K562 (cell line): ENCODE results near the gene PTPN18. TPM values are rescaled to one million over a fixed set of nuclear protein-coding genes. Genes with fewer than 3 reads are reported as not detected.

ENCODE experiments used
- ARID1B ChIP-seq: fragments of 450-650 bp; IDR thresholded peaks from 2 replicates; pipeline ENCODE4 v1.6.1; 2016; ENCODE audit warnings: antibody characterized with exemption, mild to moderate bottlenecking, inconsistent platforms
- E2F3 ChIP-seq: fragments of 250-450 bp; sonication (Bioruptor Pico); IDR thresholded peaks from 2 replicates; pipeline ENCODE4 v1.4.0; 2020; ENCODE audit warnings: mild to moderate bottlenecking
- ELF2 ChIP-seq: fragments of 250-450 bp; sonication (Bioruptor Pico); IDR thresholded peaks from 2 replicates; pipeline ENCODE4 v1.5.0; 2021; ENCODE audit warnings: mild to moderate bottlenecking
- GTF2F1 ChIP-seq: IDR thresholded peaks from 2 replicates; pipeline ENCODE4 v1.6.1; 2011; ENCODE audit warnings: low read depth, low read length, improper control_type of control experiment
- JUN ChIP-seq, 2 experiments: sonication (generic) in 1 of 2; formaldehyde crosslinking in 1 of 2; IDR thresholded peaks; 2 replicates each; pipeline versions ENCODE4 v1.6.1 to v1.8.0; 2012 to 2022; ENCODE audit warnings: borderline replicate concordance in 2 of 2, mild to moderate bottlenecking in 2 of 2, improper control_type of control experiment in 1 of 2, low read depth in 1 of 2, low read length in 1 of 2, missing genetic modification reagents in 1 of 2
- MYBL2 ChIP-seq, 2 experiments: fragments of 450-650 bp in 1 of 2; sonication (generic) in 1 of 2; formaldehyde crosslinking in 1 of 2; IDR thresholded peaks; 2 replicates each; pipeline versions ENCODE4 v1.6.1 to v1.8.1; 2017 to 2022; ENCODE audit warnings: borderline replicate concordance in 1 of 2, inconsistent platforms in 1 of 2, low read depth in 1 of 2, mild to moderate bottlenecking in 1 of 2, missing genetic modification reagents in 1 of 2, moderate library complexity in 1 of 2
- NCOR1 ChIP-seq: fragments of 450-650 bp; IDR thresholded peaks from 2 replicates; pipeline ENCODE4 v1.6.1; 2016; ENCODE audit warnings: mild to moderate bottlenecking, moderate library complexity
- PHF8 ChIP-seq: fragments of 200-600 bp; sonication (generic); IDR thresholded peaks from 2 replicates; pipeline ENCODE4 v1.6.1; 2012; ENCODE audit warnings: mixed run types, mild to moderate bottlenecking, inconsistent platforms, low read length, moderate library complexity, borderline replicate concordance
- RFX5 ChIP-seq: IDR thresholded peaks from 2 replicates; pipeline ENCODE4 v1.6.1; 2011; ENCODE audit warnings: low read depth, mild to moderate bottlenecking, improper control_type of control experiment, low read length
- SREBF1 ChIP-seq: fragments of 150-350 bp; IDR thresholded peaks from 2 replicates; pipeline ENCODE4 v1.6.1; 2014; ENCODE audit warnings: antibody characterized with exemption, low read depth, low read length, borderline replicate concordance
- TBP ChIP-seq: optimal IDR thresholded peaks from 2 replicates; pipeline ENCODE3; 2011; ENCODE audit warnings: low read depth, low read length, improper control_type of control experiment
- XRCC3 ChIP-seq: fragments of 450-650 bp; IDR thresholded peaks from 2 replicates; pipeline ENCODE4 v1.6.1; 2017; ENCODE audit warnings: mild to moderate bottlenecking, moderate library complexity
- XRCC5 ChIP-seq: fragments of 200-400 bp; formaldehyde crosslinking; IDR thresholded peaks from 2 replicates; pipeline ENCODE4 v1.6.1; 2017; ENCODE audit warnings: low read depth, mild to moderate bottlenecking, low read length
- ZNF175 ChIP-seq: fragments of 200-800 bp; sonication (Bioruptor generic); IDR thresholded peaks from 2 replicates; pipeline ENCODE4 v1.6.1; 2016; ENCODE audit warnings: low read depth, mild to moderate bottlenecking, missing genetic modification characterization, missing compliant biosample characterization
- polyA plus RNA-seq, 8 experiments: library from polyadenylated mRNA; depleted of rRNA in 4 of 8; stranded (reverse) in 5 of 8; unstranded in 3 of 8; fragments of >200 nt; fragmentation: Nextera tagmentation in 2 of 8; fragmentation: Illumina TruSeq in 1 of 8; extraction: Ambion mirVana in 2 of 8; extraction: Trizol in 1 of 8; gene quantifications; 2 replicates each; pipeline versions ENCODE4 v1.2.1 to v1.2.3, GENCODE V29; 2011 to 2014; ENCODE audit warnings: inconsistent platforms in 1 of 8, missing spikeins in 1 of 8
- total RNA-seq, 7 experiments: library from RNA; depleted of rRNA in 6 of 7; stranded (reverse); fragments of >200 nt in 6 of 7; fragmentation: Illumina TruSeq in 2 of 7; extraction: Trizol in 2 of 7; gene quantifications; 2 replicates each; pipeline versions ENCODE4 v1.2.1 to v1.2.3, GENCODE V29; 2011 to 2021; ENCODE audit warnings: low replicate concordance in 1 of 7
- TF ChIP-seq, protein P1 (sequence below): fragments of 250-450 bp; sonication (Bioruptor Pico); IDR thresholded peaks from 2 replicates; pipeline ENCODE4 v1.8.0; 2021; ENCODE audit warnings: borderline replicate concordance, mild to moderate bottlenecking, moderate library complexity; ENCODE audit not compliant: poor library complexity, severe bottlenecking
- TF ChIP-seq, protein P2 (sequence below): fragments of 450-650 bp; formaldehyde crosslinking; IDR thresholded peaks from 2 replicates; pipeline ENCODE4 v1.4.0; 2020; ENCODE audit warnings: mild to moderate bottlenecking, moderate library complexity
- TF ChIP-seq, protein P3 (sequence below), 2 experiments: fragments of 450-650 bp; IDR thresholded peaks; 2 replicates each; pipeline ENCODE4 v1.6.1; 2016
- TF ChIP-seq, protein P4 (sequence below): sonication (generic); formaldehyde crosslinking; IDR thresholded peaks from 2 replicates; pipeline ENCODE4 v1.8.1; 2023; ENCODE audit warnings: mild to moderate bottlenecking, missing genetic modification reagents
- TF ChIP-seq, protein P5 (sequence below): conservative IDR thresholded peaks from 2 replicates; pipeline ENCODE4 v1.6.1; 2011; ENCODE audit warnings: low read depth, mild to moderate bottlenecking, low read length; ENCODE audit not compliant: control insufficient read depth

The PTPN18 gene
- total and polyA plus RNA-seq, 9 of the 15 experiments (the other 6 are each of a cell fraction or from before 2014, with no cell fraction given), result 11.6 to 90.7 (median 49.6) TPM

DNA sequence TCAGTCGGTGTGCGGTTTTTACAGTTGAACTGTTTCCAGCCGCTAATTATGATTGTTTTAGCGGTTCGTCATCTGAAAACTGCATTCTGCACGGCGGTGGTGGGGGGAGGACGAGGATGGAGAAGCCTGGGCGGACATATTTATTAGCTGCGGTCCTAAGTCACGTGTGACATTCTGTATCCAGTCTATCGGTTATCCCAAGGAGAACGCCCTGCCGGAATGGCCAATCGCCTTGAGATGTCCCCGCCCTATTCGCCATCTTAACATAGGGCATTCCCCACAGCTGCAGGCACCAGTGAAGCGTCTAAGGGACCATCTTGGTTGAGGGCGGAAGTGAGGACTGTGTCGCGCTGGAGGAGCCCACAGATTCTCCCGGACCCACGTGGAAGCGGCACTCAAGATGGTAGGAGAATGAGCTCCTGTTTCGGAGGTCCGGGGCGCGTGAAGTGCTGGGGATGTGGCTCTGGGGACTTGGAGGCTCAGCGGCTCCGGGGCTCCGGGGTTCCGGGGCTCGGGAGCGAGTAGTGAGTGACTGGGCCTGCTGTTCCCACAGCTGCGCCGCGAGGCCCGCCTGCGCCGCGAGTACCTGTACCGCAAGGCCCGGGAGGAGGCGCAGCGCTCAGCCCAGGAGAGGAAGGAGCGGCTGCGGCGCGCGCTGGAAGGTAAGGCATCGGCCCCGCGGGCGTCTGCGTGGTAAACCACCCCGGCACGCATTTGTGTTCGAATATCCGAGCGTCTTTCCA is 13.2 kb upstream of the PTPN18 start, which contains the start of gene IMP4 (continued):
- TF ChIP-seq, protein P1, sequence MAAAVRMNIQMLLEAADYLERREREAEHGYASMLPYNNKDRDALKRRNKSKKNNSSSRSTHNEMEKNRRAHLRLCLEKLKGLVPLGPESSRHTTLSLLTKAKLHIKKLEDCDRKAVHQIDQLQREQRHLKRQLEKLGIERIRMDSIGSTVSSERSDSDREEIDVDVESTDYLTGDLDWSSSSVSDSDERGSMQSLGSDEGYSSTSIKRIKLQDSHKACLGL, result peak; percentile 93
- TF ChIP-seq ELF2, result peak; percentile 99
- TF ChIP-seq XRCC3, result no peak
- TF ChIP-seq, protein P2, sequence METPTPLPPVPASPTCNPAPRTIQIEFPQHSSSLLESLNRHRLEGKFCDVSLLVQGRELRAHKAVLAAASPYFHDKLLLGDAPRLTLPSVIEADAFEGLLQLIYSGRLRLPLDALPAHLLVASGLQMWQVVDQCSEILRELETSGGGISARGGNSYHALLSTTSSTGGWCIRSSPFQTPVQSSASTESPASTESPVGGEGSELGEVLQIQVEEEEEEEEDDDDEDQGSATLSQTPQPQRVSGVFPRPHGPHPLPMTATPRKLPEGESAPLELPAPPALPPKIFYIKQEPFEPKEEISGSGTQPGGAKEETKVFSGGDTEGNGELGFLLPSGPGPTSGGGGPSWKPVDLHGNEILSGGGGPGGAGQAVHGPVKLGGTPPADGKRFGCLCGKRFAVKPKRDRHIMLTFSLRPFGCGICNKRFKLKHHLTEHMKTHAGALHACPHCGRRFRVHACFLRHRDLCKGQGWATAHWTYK (CRISPR knock-in tag), result peak; percentile 46; the same call in 1 of the 2 replicates
- TF ChIP-seq, protein P3, sequence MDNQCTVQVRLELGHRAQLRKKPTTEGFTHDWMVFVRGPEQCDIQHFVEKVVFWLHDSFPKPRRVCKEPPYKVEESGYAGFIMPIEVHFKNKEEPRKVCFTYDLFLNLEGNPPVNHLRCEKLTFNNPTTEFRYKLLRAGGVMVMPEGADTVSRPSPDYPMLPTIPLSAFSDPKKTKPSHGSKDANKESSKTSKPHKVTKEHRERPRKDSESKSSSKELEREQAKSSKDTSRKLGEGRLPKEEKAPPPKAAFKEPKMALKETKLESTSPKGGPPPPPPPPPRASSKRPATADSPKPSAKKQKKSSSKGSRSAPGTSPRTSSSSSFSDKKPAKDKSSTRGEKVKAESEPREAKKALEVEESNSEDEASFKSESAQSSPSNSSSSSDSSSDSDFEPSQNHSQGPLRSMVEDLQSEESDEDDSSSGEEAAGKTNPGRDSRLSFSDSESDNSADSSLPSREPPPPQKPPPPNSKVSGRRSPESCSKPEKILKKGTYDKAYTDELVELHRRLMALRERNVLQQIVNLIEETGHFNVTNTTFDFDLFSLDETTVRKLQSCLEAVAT (IDR thresholded peaks at IDR 0.05), result peak in 1 of 2 experiments; percentile 99; a peak in 2 of 4 replicates
- TF ChIP-seq PHF8, result peak; percentile 80; the same call in 1 of the 2 replicates
- peak; percentile 61; the same call in 1 of the 2 replicates for TF ChIP-seq MYBL2 (IDR thresholded peaks at IDR 0.05; ENCODE audit: low read depth)
- TF ChIP-seq MYBL2 (CRISPR knock-in tag; IDR thresholded peaks at IDR 0.05; ENCODE audit: borderline replicate concordance), result no peak
- TF ChIP-seq JUN (IDR thresholded peaks at IDR 0.05; ENCODE audit: borderline replicate concordance, low read depth, low read length), result peak; percentile 50; the same call in 1 of the 2 replicates
- no peak for TF ChIP-seq JUN (CRISPR knock-in tag; IDR thresholded peaks at IDR 0.05; ENCODE audit: borderline replicate concordance)
- TF ChIP-seq SREBF1, result no peak; the same call in 1 of the 2 replicates
- TF ChIP-seq ZNF175 (CRISPR knock-in tag), result peak; percentile 67; the same call in 1 of the 2 replicates
- TF ChIP-seq RFX5, result no peak
- 0 out of 2 replicates have a peak, but pooled peaks have one; percentile 10 for TF ChIP-seq ARID1B
- TF ChIP-seq XRCC5, result peak; percentile 80; the same call in 1 of the 2 replicates
- TF ChIP-seq, protein P4, sequence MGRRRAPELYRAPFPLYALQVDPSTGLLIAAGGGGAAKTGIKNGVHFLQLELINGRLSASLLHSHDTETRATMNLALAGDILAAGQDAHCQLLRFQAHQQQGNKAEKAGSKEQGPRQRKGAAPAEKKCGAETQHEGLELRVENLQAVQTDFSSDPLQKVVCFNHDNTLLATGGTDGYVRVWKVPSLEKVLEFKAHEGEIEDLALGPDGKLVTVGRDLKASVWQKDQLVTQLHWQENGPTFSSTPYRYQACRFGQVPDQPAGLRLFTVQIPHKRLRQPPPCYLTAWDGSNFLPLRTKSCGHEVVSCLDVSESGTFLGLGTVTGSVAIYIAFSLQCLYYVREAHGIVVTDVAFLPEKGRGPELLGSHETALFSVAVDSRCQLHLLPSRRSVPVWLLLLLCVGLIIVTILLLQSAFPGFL (CRISPR knock-in tag), result no peak
- 0 out of 2 replicates have a peak, but pooled peaks have one; percentile 10 for TF ChIP-seq GTF2F1
- TF ChIP-seq E2F3 (CRISPR knock-in tag), result peak; percentile 59; the same call in 1 of the 2 replicates
- no peak for TF ChIP-seq NCOR1
- TF ChIP-seq, protein P5, sequence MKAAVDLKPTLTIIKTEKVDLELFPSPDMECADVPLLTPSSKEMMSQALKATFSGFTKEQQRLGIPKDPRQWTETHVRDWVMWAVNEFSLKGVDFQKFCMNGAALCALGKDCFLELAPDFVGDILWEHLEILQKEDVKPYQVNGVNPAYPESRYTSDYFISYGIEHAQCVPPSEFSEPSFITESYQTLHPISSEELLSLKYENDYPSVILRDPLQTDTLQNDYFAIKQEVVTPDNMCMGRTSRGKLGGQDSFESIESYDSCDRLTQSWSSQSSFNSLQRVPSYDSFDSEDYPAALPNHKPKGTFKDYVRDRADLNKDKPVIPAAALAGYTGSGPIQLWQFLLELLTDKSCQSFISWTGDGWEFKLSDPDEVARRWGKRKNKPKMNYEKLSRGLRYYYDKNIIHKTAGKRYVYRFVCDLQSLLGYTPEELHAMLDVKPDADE, result peak; percentile 95
- peak; percentile 69 for TF ChIP-seq TBP
